Skeletal muscle cell (primary cell): ENCODE results near the gene PHKA2.
"Not testable (repeated sequence)": the region's sequence is repeated elsewhere in the genome, so short reads cannot be mapped to it uniquely, and the experiment has no call there.

Experiments used
- DNase-seq: peaks from one replicate; pipeline ENCODE4 v3.0.0-alpha.2; 2010; ENCODE audit warnings: low read depth
- H3K4me3 ChIP-seq: 2 replicates; pipeline ENCODE4 v1.5.1; 2011; ENCODE audit warnings: low read depth, mild to moderate bottlenecking, control low read depth, low read length, moderate library complexity

The PHKA2 gene, protein sequence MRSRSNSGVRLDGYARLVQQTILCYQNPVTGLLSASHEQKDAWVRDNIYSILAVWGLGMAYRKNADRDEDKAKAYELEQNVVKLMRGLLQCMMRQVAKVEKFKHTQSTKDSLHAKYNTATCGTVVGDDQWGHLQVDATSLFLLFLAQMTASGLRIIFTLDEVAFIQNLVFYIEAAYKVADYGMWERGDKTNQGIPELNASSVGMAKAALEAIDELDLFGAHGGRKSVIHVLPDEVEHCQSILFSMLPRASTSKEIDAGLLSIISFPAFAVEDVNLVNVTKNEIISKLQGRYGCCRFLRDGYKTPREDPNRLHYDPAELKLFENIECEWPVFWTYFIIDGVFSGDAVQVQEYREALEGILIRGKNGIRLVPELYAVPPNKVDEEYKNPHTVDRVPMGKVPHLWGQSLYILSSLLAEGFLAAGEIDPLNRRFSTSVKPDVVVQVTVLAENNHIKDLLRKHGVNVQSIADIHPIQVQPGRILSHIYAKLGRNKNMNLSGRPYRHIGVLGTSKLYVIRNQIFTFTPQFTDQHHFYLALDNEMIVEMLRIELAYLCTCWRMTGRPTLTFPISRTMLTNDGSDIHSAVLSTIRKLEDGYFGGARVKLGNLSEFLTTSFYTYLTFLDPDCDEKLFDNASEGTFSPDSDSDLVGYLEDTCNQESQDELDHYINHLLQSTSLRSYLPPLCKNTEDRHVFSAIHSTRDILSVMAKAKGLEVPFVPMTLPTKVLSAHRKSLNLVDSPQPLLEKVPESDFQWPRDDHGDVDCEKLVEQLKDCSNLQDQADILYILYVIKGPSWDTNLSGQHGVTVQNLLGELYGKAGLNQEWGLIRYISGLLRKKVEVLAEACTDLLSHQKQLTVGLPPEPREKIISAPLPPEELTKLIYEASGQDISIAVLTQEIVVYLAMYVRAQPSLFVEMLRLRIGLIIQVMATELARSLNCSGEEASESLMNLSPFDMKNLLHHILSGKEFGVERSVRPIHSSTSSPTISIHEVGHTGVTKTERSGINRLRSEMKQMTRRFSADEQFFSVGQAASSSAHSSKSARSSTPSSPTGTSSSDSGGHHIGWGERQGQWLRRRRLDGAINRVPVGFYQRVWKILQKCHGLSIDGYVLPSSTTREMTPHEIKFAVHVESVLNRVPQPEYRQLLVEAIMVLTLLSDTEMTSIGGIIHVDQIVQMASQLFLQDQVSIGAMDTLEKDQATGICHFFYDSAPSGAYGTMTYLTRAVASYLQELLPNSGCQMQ

GRCh38 chrX:18983666-18984380 is at the start of gene PHKA2:
PHKA2 (minus strand) TSS chrX:18984114; CDS start chrX:18983932, 182 bp downstream.
- DNase-seq: no peak
- H3K4me3 ChIP-seq: peak within 1 kb of the TSS; percentile 66

DNA sequence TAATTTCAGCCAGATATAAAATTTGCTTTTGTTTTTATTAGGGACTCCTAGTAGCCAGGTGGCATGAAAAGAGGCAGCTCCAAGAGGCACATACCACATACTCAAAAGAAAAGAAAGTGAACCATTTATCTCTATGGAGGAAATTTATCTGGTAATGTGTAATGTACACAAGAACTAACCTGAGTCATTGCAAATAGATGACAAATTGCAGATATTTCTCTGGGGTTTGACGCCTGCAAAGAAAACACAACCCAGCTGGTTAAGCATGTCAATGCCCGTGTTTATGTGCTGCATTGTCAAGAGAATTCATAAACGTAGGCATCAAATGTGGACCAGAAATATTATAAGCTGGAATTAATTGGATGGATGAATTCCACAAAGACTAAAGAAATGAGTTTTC is 46.9 kb upstream of the PHKA2 start:
- H3K4me3 ChIP-seq: no peak overlapping the region
- no peak for DNase-seq

GRCh38 chrX:19028560-19028959 is 44.6 kb upstream of the PHKA2 start:
- H3K4me3 ChIP-seq: no peak overlapping the region
- DNase-seq: no peak

DNA sequence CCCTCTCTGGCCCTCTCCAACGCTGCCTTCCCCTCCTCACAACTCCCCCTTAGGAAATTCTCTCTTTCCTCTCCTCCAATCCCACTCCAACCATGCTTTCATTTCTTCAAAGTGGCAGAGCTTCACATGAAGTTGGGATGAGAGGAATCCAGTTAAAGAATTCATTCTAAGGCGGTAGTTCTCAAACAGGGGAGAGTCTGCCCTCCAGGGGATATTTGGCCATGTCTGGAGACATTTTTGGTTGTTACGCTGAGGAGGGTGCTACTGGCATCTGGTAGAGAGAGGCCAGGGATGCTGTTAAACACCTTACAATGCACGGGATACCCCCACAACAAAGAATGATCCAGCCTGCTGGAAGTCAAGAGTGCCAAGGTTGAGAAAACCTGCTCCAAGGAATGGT is 40.5 kb upstream of the PHKA2 start:
- no peak overlapping the region for H3K4me3 ChIP-seq
- no peak for DNase-seq

DNA sequence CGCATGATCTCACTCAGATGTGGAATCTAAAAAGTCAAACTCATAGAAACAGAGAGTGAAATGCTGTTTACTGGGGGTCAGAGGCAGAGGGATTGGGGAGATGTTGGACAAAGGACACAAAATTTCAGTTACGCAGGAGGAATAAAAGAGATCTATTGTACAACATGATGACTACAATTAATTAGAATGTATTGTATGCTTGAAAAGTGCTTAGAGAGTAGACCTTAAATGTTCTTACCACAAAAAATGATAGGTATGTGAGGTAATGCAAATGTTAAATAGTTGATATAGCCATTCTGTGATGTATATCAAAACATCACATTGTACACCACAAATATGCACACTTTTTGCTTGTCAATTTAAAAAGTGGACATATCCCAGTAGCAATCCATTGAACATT is 36.1 kb upstream of the PHKA2 start:
- H3K4me3 ChIP-seq: no peak overlapping the region
- no peak for DNase-seq

DNA sequence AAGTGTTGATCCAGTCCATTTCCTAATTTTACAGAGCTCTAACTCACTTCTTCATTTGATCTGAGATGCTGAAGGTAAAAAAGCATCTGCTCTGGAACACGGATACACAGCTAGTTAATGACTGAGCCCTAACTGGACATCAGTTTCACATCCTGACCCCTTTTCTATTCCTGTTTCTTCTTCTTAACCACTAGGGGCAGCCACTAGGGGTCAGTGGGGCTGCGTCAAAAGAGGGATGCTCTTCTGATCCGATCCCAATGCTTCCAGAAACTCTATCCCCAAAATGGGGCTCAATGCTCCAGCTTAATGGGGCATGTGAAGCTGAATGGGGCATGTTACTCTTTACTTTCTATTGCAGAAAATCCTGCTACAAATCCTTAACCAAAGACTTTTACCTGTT is 33.4 kb upstream of the PHKA2 start:
- no peak for DNase-seq
- no peak overlapping the region for H3K4me3 ChIP-seq

- H3K4me3 ChIP-seq, DNase-seq: not testable (repeated sequence)
Measured at GRCh38 chrX:19016614-19017013, 32.7 kb upstream of the PHKA2 start.

DNA sequence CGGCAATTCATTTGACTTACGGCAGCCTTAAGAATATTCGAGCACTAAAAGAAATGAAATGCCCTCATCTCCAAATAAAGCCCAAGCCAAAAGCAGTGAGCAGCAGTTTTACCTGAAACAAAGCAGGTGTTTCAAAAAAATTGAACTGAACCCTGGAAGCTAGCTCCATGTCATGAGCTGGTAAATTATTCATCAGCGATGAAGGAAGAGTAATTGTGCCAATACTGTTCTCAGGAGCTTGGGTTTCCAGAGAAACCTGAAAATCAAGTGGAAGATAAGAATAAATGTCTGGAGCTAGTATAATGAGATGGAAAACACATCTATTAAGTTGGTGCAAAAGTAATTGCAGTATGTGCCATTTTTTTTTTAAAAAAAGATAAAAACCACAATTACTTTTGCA is 24.0 kb upstream of the PHKA2 start:
- no peak for DNase-seq
- H3K4me3 ChIP-seq: no peak overlapping the region

DNA sequence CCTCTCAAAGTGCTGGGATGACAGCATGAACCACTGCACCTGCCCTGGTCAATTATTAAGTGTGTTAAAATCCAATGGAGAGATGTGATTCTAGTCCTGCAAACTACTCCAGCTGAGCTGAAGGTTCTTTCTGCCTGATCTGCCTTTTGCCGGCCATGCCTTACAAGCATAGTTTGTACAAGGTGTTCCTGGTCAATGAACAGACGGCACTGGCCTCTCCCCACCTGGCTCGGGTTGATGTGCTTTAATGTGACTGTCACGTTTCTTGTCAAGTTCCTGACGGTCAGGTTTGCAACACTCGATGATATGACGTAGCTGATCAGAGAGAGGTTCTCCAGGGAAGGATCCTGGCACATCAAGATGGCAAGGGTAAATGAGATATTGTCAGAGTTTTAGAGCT is 23.1 kb upstream of the PHKA2 start:
- DNase-seq: no peak
- no peak overlapping the region for H3K4me3 ChIP-seq

DNA sequence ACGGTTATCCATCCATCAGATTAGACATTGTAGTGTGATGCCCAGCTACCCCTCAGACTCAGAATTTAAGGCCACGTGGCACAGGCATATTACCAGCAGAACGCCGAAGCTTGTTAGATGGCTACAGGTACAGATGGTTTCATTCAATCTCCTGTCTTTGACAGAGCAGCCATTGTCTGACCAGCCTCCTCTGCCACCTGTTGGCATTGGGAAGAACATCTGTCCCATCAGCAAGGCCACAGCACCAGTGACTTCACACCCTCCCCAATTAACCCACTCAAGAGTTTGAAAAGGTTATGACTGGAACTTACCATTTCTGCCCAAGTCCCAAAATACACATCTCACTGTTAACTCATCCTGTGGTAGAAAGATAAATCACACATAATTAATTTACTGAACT is 22.0 kb upstream of the PHKA2 start:
- H3K4me3 ChIP-seq: no peak overlapping the region
- no peak for DNase-seq

GRCh38 chrX:19003756-19004155 is 19.8 kb upstream of the PHKA2 start:
- no peak for DNase-seq
- H3K4me3 ChIP-seq: no peak overlapping the region

- no peak overlapping the region for H3K4me3 ChIP-seq
- no peak for DNase-seq
Measured at GRCh38 chrX:18998653-18999052, 14.7 kb upstream of the PHKA2 start.

GRCh38 chrX:18997916-18998315 is 14.0 kb upstream of the PHKA2 start:
- H3K4me3 ChIP-seq: no peak overlapping the region
- DNase-seq: no peak

GRCh38 chrX:18996536-18996935 is 12.6 kb upstream of the PHKA2 start:
- DNase-seq: no peak
- H3K4me3 ChIP-seq: no peak overlapping the region

- H3K4me3 ChIP-seq: no peak overlapping the region
- no peak for DNase-seq
Measured at GRCh38 chrX:18995221-18995620, 11.3 kb upstream of the PHKA2 start.

DNA sequence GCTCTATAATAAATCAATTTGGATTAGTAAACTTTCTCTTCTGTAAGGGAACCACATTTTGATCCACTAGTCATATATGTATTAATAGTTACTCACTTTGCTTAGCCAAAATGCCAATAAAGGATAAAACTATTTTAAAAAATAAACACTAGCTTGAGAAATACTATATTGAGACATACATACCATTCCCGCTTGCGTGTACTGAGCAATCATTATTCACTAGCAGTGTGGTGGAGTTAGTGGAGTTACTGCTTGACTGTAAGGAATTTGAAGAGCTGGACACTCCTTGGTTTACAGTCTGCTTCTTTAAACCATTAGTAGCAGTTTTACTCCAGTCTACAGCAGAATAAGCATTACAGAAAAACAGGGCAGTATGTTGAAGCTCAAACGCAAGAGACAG is 10.8 kb upstream of the PHKA2 start:
- DNase-seq: peak; percentile 60
- no peak overlapping the region for H3K4me3 ChIP-seq

DNA sequence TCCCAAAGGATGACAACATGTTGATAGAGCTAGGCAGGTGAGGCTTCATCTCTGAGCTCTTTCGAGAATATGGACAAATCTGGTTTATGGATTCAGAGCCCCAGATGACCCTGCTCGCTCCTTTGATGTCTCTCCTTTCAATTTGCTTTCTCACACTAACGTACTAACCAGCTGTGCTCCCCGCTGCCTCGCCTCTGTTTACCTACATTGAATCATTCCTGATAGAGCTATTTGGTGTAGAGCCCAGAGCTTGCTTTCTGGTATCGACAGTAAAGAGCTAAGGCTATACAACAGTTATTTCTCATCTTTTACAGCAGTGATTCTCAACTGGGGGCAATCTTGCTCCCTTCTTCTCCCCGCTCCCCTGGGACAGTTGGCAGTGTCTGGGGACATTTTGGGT is 8.9 kb upstream of the PHKA2 start:
- no peak overlapping the region for H3K4me3 ChIP-seq
- no peak for DNase-seq

DNA sequence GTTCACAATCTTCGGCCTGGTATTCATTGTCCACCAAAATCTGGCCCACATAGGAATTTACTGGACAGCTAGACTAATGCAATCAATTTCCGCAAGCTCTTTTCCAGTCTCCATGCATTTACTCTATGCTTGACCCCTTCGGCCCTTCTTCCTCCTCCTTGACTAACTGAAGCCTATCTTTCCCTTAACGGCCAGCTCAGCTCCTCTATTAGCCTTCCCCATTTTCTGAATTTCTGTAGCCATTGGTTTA is 1.2 kb upstream of the PHKA2 start:
- peak overlapping the region; percentile 66 for H3K4me3 ChIP-seq
- DNase-seq: no peak

GRCh38 chrX:18984381-18985185 is 669 bp upstream of the PHKA2 start:
- H3K4me3 ChIP-seq: peak overlapping the region; percentile 66
- DNase-seq: no peak
